H1 (cell line): ENCODE data around the gene COL4A1. TPM values are rescaled to one million over a fixed set of nuclear protein-coding genes. Genes with fewer than 3 reads are reported as not detected.

Source experiments
- BACH1 ChIP-seq: IDR thresholded peaks from 2 replicates; pipeline ENCODE4 v1.6.1; 2012; ENCODE audit warnings: low read length, improper control_type of control experiment
- CREB1 ChIP-seq: IDR thresholded peaks from 2 replicates; pipeline ENCODE4 v1.6.1; 2012; ENCODE audit warnings: inconsistent platforms
- GTF2F1 ChIP-seq: IDR thresholded peaks from 2 replicates; pipeline ENCODE4 v1.6.1; 2012; ENCODE audit warnings: low read depth, low read length, improper control_type of control experiment, borderline replicate concordance
- JUN ChIP-seq: IDR thresholded peaks from 2 replicates; pipeline ENCODE4 v1.6.1; 2011; ENCODE audit warnings: low read depth, mild to moderate bottlenecking, improper control_type of control experiment, low read length
- KDM4A ChIP-seq: IDR thresholded peaks from one replicate; pipeline ENCODE4 v1.7.1; 2012; ENCODE audit warnings: low read depth, mild to moderate bottlenecking, moderate library complexity, low read length, inconsistent platforms; ENCODE audit not compliant: severe bottlenecking
- SRF ChIP-seq: IDR thresholded peaks from 2 replicates; pipeline ENCODE4 v1.6.1; 2011; ENCODE audit warnings: mild to moderate bottlenecking, low read depth, low read length, moderate library complexity
- polyA plus RNA-seq, 7 experiments: library from polyadenylated mRNA; depleted of rRNA in 3 of 7; stranded (reverse) in 5 of 7; unstranded in 2 of 7; fragments of >200 nt in 5 of 7; fragments of 200-250 nt in 2 of 7; gene quantifications; 1 replicate in 5 of 7; 2 replicates in 1 of 7; 4 replicates in 1 of 7; pipeline versions ENCODE4 v1.2.1 to v1.2.3, GENCODE V29; 2011 to 2013; ENCODE audit warnings: missing spikeins in 2 of 7, mixed read lengths in 2 of 7
- total RNA-seq: library from RNA; stranded (reverse); fragmentation: NEBNext Ultra II Directional; extraction: Animal tissue kit (Norgen Biotek cat#: 25700); gene quantifications from 2 replicates; pipeline ENCODE4 v1.2.1, GENCODE V29; 2021

The COL4A1 gene
- total and polyA plus RNA-seq, 2 of the 8 experiments (the other 6 are each of a cell fraction or from before 2014, with no cell fraction given) = 30.7 to 82.0 TPM

- TF ChIP-seq CREB1 (no peak), KDM4A (no peak), BACH1 (no peak), SRF (no peak), GTF2F1 (no peak), JUN (no peak)
Measured at GRCh38 chr13:110305544-110305943, 1.4 kb downstream of the COL4A1 start (continued).
